ENCODE results near the gene TSPAN15. TPM values are rescaled to one million over a fixed set of nuclear protein-coding genes. Genes with fewer than 3 reads are reported as not detected.

The TSPAN15 gene
- total RNA-seq, 3 donors from 2014 or later: 53.3 to 89.5 (median 65.0) TPM

GRCh38 chr10:69435966-69436520 is 15.2 kb upstream of the TSPAN15 start:
- Histone ChIP-seq H3K27ac (no peak overlapping the region), H3K9me3 (no peaks in the 10 kb centered on the region), H3K4me1 (peaks cover 2 to 8% of the 10 kb centered on the region in 2 donors), H3K36me3 (no peaks in the 10 kb centered on the region), H3K4me3 (no peak overlapping the region), H3K27me3 (no peaks in the 10 kb centered on the region)
- intact Hi-C loops (cut with DNase I; ENCODE audit: low total_unique reads): no loop called here
- no peak for DNase-seq (ENCODE audit: low spot score in 2 of 2)
- TF ChIP-seq CTCF (IDR thresholded peaks at IDR 0.05): no peak
- no peak for TF ChIP-seq POLR2AphosphoS5 (IDR thresholded peaks at IDR 0.05)
- no peak for TF ChIP-seq POLR2A (IDR thresholded peaks at IDR 0.05)

- no peaks in the 10 kb centered on the region for H3K36me3 ChIP-seq
- H3K4me3 ChIP-seq: no peak overlapping the region
- no peaks in the 10 kb centered on the region for H3K27me3 ChIP-seq
- intact Hi-C loops (cut with DNase I; ENCODE audit: low total_unique reads): no loop called here
- peaks cover 2 to 8% of the 10 kb centered on the region in 2 donors for H3K4me1 ChIP-seq
- TF ChIP-seq CTCF (IDR thresholded peaks at IDR 0.05): no peak
- H3K27ac ChIP-seq: peak overlapping the region; percentile 64 to 83
- no peak for DNase-seq (ENCODE audit: low spot score in 2 of 2)
- no peaks in the 10 kb centered on the region for H3K9me3 ChIP-seq
These were observed 13.7 kb upstream of the TSPAN15 start for GRCh38 chr10:69437321-69438259.

- Histone ChIP-seq H3K36me3 (no peaks in the 10 kb centered on the region), H3K27me3 (no peaks in the 10 kb centered on the region), H3K27ac (peak overlapping the region; percentile 79 to 83), H3K4me3 (no peak overlapping the region), H3K9me3 (no peaks in the 10 kb centered on the region), H3K4me1 (peaks cover 2 to 8% of the 10 kb centered on the region in 2 donors)
- TF ChIP-seq CTCF (IDR thresholded peaks at IDR 0.05): no peak
- no peak for TF ChIP-seq POLR2AphosphoS5 (IDR thresholded peaks at IDR 0.05)
- no peak for TF ChIP-seq POLR2A (IDR thresholded peaks at IDR 0.05)
- intact Hi-C loops (cut with DNase I; ENCODE audit: low total_unique reads): no loop called here
- DNase-seq (ENCODE audit: low spot score in 2 of 2): no peak
These were observed 12.5 kb upstream of the TSPAN15 start for GRCh38 chr10:69438536-69439349.

- peak overlapping the region; percentile 79 to 83 for H3K27ac ChIP-seq
These were observed 11.9 kb upstream of the TSPAN15 start for GRCh38 chr10:69439350-69439739.

More at GRCh38 chr10:69439350-69439739, 11.9 kb upstream of the TSPAN15 start:
- peak; percentile 73 to 75 for DNase-seq (ENCODE audit: low spot score in 2 of 2)
- H3K27me3 ChIP-seq: no peaks in the 10 kb centered on the region
- H3K9me3 ChIP-seq: no peaks in the 10 kb centered on the region
- TF ChIP-seq POLR2AphosphoS5 (IDR thresholded peaks at IDR 0.05) (no peak), CTCF (IDR thresholded peaks at IDR 0.05) (no peak), POLR2A (IDR thresholded peaks at IDR 0.05) (no peak)
- no peak overlapping the region for H3K4me3 ChIP-seq
- intact Hi-C loops (cut with DNase I; ENCODE audit: low total_unique reads): no loop called here
- H3K4me1 ChIP-seq: peaks cover 2 to 8% of the 10 kb centered on the region in 2 donors
- no peaks in the 10 kb centered on the region for H3K36me3 ChIP-seq

Data from breast epithelium (tissue), 4 donors.